NCI-H1092 treated with DMSO at 0.1 percent for 48 hours (cell line): Measurements from ENCODE around the gene NKD1.

Experiments used
- DNase-seq: peaks from one replicate; lab custom pipeline; 2025; lab: John Stamatoyannopoulos, UW

NKD1 gene

DNA sequence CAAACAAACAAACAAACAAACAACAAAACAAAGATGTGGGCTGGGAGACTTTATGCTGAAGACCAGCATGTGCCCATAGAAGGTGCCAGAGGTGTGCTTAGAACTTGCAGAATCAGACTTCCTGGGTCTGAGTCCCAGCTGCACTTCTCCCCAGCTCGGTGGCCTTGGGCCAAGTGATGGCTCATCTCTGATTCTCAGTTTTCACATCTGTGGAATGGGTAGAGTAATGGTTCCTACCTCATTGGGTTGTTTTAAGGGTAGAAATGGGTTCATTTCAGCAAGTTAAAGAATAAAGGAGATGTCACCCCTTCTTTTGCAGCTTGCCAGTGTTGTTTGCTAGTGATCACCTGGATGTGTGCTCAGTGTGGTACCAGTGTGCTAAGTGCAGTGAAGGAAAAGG is 10.7 kb downstream of the NKD1 start:
- DNase-seq = no peak

DNA sequence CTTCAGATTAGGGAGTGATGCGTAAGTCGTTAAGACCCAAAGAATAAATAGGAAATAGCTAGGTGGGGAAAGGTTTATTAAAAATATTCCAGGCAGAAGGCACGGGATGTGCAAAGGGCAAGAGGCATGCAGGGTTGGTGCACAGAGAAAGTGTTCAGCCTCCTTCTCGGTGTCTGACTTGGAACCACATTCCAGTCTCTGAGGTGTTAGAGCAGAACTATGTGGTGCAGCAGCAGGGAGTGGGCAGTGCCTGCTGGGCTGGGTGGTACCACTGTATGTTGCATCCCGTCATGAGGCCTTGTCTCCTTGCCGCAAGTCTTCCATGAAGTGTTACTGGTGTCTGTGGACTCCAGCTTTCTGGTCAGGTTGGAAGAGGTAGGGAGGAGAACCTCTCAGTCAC is 11.1 kb downstream of the NKD1 start:
- DNase-seq = no peak

- DNase-seq = no peak
Observed at GRCh38 chr16:50559804-50560514, 11.8 kb downstream of the NKD1 start.

DNA sequence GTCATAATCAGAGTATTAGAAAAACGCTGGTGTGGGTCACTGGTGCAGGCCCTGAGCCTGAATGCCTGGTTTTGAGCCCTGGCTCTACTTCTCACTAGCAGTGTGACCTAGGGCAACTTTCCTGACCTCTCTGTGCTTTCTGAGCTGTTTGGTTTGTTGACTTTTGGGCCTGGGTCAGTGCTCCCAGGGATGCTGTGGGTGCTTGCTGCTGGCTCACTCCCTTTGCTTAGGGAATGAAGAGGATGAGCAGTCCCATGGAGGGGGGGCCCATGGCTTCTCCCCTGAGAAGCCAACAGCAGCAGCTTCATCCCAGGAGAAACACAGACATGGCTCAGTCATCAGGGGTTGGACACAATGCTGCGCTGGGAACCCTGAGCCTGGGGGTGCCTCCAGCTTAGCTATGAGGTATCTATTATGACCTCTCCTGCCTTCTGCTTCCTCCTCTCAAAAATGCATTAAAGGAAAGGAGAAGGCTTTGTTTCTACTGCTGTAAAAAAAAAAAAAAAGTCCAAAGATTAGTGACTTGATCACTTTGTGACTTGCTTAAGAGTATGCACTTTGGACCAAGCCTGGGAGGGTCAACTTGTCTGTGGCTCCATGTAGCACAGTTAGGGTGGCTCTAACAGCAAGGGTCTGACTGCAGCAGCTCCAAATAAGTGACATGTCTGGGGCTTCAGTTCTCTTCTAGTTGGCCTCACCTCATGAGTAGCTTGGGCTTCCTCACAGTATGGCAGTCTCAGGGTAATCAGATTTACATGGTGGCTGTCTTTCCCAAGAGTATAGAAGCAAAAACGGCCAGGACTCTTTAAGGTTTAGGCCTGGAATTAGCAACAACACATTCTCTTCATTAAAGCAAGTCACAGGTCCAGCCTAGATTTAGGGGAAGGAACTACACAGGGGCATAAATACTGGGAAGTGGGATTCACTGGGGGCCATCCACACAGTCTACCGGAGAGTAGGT is 13.0 kb downstream of the NKD1 start:
- no peak for DNase-seq

DNA sequence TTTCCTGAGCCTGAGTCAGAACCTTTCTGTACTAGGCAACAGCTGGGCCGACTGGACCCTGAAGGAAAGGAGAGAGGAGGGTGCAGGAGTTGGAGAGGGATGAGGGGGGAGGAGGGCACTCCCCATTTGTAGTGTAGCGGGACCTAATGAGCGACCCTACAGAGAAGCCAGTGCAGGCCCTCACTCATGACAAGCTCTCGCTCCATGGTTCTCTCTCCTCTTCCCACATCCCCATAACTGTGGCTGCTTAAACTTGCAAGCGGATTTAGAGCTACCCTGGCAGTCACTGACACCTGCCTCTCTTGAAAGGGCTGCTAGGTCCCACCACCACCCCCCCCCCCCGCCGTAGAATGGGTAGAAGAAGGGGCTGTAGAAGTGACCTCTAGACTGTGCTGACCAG is 14.5 kb downstream of the NKD1 start:
- DNase-seq = no peak

GRCh38 chr16:50563989-50564388 is 15.8 kb downstream of the NKD1 start:
- no peak for DNase-seq

GRCh38 chr16:50565428-50565827 is 17.2 kb downstream of the NKD1 start:
- no peak for DNase-seq

DNA sequence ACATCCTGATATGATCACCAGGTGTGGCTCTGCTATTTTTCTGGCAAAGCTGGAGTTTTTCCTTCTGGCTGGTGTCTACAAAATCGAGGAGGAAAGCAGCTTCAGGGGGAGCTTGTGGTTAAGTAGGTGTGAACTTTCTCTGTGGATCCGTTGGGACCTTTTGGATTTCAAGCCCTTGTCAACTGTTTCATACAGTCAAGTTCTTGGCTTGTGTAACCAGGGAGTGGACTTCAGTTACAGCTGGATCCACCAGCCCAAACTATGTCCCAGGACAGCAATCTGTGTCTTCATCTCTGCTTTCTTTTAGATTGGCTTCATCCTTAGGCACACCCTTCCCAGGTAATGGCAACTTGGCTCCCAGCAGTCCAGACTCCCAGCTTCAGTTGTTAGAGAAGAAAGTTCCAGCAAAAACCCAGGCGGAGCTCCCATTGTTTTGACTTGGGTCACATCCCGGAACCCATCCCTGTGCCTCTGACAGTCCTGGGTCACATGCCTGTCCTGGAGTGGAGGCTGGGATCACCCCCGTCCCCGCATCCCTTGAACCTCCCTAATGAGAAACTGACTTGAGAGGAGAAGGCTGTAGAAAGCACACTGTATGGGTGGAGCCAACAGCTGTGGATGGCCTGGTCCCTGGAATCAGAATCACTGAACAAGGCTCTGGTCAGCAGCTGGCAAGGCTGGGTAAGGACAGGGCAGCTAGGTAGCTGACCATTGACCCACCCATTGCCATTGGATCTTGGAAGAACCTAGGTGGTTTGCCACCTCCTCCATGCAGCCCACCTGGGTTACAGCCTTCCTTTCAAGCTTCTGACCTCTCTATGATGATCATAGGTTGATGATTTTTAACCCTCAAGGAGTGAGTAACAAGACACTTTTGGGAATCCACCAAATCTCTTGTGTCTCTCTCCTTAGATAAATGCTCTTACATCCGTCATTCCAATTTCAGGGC is 18.1 kb downstream of the NKD1 start:
- DNase-seq = no peak

GRCh38 chr16:50567651-50568050 is 19.5 kb downstream of the NKD1 start:
- DNase-seq = no peak

DNA sequence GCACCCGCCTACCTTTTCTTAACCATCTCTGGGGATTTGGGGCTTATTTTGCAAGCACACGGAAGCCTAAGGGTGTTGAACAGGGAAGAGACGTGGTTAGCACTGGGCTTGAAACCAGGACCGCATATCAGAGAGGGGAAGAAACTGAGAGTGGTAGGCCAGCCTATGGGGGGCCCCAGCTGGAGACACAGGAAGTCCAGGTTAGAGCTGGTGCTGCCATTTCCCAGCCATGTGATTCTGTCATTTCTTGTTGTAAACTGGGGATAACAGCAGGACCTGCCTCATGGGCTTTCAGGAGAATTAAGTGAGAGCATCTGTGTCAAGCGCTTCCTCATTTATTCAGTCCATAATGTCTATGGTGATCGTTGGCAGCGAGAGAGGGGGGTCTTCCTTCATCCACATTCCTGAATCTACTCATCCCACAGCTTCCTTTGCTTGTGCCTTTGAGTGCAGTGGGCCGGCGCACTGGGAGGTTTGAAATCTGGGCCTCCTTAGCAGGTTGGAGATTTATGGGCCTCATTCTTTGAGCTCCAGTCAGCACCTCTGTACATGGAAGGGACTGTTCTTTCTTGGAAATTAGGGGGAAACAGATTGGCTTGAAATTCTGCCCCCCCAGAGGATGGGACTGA is 20.1 kb downstream of the NKD1 start:
- DNase-seq = no peak

DNA sequence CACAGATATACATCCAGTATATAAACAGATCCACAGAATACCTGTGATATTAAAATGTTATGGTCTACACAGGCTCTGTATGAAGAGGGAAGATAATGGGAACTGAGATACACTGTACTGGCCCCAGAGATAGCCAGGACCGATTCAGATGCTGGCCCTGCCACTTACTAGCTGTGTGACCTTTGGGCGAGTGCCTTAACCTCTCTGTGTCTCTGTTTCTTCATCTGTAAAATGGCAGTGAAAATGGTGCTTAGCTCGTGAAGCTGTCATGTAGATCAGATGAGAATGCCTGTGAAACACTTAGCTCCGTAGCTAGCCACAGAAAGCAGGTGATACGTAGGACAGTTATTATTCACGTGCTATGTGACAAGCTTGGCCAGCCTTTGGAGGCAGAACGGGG is 22.2 kb downstream of the NKD1 start:
- no peak for DNase-seq

- no peak for DNase-seq
Observed at GRCh38 chr16:50570808-50571598, 22.8 kb downstream of the NKD1 start.

DNA sequence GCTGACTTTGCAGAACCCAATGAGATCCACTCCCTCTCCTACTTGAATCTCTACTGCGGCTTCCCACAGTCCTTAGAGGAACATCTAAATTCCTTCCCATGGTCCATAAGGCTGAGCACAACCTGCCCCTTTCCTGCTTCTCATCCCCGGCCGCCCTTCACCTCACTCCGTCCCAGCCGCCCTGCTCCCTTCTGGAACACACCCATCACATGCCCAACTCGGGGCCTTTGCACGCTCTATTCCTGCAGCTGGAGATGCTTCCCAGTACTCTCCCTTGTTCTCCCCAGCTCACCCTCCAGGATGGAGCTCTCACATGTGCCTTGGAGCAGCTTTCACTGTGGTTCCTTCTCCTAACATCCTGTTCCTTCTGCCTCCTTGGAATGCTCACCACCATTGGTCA is 23.6 kb downstream of the NKD1 start:
- no peak for DNase-seq

DNA sequence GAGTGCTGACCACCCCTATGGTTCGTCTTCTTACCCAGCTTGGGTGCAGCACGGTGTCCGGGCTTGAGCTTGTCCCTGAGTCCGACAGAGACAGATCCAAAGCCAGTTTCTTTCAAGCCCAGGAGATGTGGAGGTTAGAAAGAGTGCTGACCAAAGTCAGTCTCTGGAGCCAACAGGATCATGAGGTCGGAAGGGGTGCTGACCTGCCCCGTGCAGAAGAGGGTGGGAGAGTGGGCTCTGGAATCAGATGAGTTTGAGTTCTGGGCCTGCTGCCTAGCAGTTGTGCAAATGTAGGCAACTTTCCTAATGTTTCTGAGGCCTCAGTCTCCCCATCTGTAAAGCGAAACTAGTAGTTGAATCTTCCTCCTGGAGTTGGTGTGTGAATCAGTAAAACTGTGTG is 24.5 kb downstream of the NKD1 start:
- DNase-seq = no peak

GRCh38 chr16:50573279-50573678 is 25.1 kb downstream of the NKD1 start:
- DNase-seq = no peak

- no peak for DNase-seq
Observed at GRCh38 chr16:50573947-50574744, 25.9 kb downstream of the NKD1 start.

- DNase-seq = no peak
Observed at GRCh38 chr16:50574745-50575136, 26.5 kb downstream of the NKD1 start.

GRCh38 chr16:50575743-50576142 is 27.5 kb downstream of the NKD1 start:
- DNase-seq = no peak

GRCh38 chr16:50576403-50577113 is 28.4 kb downstream of the NKD1 start:
- no peak for DNase-seq
